NB4 (cell line): ENCODE measurements around the gene LINC01488.

Source experiments
- DNase-seq: peaks from one replicate; pipeline ENCODE4 v3.0.0; 2010; ENCODE audit warnings: low read depth
- H3K4me3 ChIP-seq: one replicate; pipeline ENCODE4 v1.5.1; 2011; ENCODE audit warnings: mild to moderate bottlenecking, low read depth, low read length, moderate library complexity
- CTCF ChIP-seq: IDR thresholded peaks from one replicate; pipeline ENCODE4 v1.5.1; 2012; ENCODE audit warnings: low read depth, low read length
- MYC ChIP-seq: IDR thresholded peaks from 2 replicates; pipeline ENCODE4 v1.6.1; 2011; ENCODE audit warnings: low read depth, low read length
- POLR2A ChIP-seq: IDR thresholded peaks from 2 replicates; pipeline ENCODE4 v1.6.1; 2011; ENCODE audit warnings: mild to moderate bottlenecking; ENCODE audit not compliant: insufficient read length; ENCODE audit errors: extremely low read depth
- TF ChIP-seq, protein P1 (sequence below): IDR thresholded peaks from 2 replicates; pipeline ENCODE4 v1.6.1; 2011; ENCODE audit warnings: low read depth, low read length

LINC01488 gene

DNA sequence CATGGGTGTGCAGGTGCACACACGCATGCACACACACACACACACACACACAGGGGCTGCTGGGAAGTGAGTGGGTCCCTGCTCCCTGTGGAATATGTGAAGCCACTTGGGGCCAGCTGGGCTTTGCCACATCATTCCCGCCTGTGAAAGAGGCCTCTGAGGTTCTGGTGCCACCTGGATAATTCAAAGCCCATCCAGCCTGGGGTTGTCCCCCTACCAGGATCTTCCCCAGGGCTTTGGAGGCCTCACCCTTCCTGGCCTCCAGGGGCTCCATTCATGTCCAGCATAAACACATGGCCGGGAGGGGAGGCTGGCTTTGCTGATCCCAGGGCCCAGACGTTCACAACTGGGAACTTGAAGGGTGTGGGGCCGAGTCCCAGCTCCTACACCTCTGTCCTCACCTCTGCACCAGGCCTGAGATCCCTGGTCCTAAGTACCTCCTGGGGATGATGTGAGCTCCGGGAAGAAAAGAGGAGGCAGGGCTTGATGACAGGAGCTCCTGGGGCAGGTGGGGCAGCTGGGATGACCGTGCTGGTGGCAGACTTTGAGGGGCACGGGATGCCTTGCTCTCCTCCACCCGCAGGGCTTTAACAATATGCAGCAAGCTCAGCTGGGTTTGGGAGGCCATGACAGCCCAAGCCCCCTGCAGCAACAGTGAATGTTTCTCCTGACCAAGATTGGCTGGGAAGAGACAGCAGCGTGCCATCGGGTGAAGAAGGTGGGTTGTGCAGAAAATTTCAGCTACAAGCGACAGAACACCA lies 14.2 kb downstream of the LINC01488 start:
- no peak for TF ChIP-seq POLR2A
- TF ChIP-seq, protein P1, sequence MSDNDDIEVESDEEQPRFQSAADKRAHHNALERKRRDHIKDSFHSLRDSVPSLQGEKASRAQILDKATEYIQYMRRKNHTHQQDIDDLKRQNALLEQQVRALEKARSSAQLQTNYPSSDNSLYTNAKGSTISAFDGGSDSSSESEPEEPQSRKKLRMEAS, result no peak
- TF ChIP-seq CTCF, result no peak
- TF ChIP-seq MYC, result no peak
- no peak overlapping the region for H3K4me3 ChIP-seq
- DNase-seq, result no peak

DNA sequence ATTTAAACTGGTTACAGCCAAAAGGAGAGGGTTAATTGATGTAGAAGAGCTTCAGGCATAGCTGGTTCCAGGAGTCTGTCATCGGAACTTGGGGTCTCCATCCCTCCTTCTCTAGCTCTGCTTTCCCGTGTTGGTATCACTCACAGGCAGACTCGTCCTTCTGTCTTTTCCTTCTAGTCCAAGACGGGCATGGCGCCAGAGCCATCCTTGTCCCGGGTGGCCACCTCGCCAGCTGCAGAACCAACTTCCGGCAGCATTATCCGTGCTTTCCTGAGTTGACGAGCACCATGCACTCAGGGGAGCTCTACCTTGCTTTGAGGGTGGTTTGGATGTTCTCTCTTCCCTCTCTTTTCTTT lies 14.7 kb downstream of the LINC01488 start:
- no peak for DNase-seq
- no peak overlapping the region for H3K4me3 ChIP-seq

DNA sequence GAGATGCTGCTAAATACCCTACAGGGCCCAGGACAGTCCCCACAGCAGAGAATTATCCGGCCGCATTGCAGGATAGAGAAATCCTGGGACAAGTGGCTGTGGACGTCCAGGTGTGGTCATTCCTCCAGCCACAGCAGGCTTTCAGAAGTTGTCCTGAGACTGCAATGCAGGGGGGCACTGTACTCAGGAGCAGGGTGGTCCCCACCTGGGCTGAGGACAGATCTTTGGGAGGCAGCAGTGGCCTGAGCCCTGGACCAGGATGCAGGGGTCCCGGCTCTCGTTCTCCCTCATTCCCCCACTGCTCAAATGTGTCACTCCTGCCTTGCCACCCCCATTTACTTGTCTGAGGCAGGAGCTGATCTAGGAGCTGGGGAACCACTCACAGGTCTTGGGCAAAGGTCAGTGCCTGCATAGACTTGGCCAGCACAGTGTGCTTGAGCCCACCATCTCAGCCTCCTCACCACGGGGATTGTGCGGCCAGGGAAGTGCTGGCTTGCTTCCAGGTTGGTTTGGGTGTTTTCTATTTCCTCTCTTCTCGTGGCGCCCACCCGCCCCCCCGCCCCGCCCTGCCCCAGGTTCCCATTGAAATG lies 15.3 kb downstream of the LINC01488 start:
- no peak for DNase-seq
- TF ChIP-seq, protein P1, result no peak
- TF ChIP-seq CTCF (no peak), MYC (no peak), POLR2A (no peak)
- H3K4me3 ChIP-seq, result no peak overlapping the region

More for the DNA sequence above, 14.7 kb downstream of the LINC01488 start:
- TF ChIP-seq POLR2A (no peak), MYC (no peak), CTCF (no peak)
- TF ChIP-seq, protein P1, result no peak

DNA sequence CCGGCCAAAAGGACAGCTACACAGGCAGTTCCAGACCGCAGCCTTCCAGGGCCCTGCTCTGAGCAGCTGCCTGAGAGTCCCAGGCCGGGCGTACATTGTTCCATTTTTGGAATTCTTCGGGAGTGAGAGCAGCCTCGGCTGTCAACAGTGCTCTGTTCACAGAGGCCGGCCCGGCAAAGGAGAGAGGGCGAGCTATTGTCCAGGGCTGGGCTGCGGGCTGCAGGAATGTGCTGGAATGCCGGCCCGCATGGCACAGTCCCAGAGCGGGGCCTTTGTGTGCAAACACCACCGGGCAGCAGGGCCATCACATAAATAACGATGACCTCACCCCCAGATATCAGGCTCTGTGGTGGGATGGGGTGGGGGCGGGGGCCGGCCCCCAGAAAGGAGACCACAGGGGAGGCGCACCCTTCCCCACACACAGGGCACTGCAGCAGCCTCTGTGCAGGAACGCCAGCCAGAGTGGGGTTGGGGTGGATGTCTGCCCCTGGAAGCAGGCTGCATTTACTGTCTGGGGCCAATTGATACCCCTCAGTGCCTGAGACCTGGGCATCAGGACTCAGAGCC lies 15.8 kb downstream of the LINC01488 start:
- peak; percentile 22 for DNase-seq
- no peak overlapping the region for H3K4me3 ChIP-seq
- TF ChIP-seq, protein P1, result no peak
- TF ChIP-seq CTCF, result no peak
- TF ChIP-seq POLR2A, result no peak
- TF ChIP-seq MYC, result no peak

DNA sequence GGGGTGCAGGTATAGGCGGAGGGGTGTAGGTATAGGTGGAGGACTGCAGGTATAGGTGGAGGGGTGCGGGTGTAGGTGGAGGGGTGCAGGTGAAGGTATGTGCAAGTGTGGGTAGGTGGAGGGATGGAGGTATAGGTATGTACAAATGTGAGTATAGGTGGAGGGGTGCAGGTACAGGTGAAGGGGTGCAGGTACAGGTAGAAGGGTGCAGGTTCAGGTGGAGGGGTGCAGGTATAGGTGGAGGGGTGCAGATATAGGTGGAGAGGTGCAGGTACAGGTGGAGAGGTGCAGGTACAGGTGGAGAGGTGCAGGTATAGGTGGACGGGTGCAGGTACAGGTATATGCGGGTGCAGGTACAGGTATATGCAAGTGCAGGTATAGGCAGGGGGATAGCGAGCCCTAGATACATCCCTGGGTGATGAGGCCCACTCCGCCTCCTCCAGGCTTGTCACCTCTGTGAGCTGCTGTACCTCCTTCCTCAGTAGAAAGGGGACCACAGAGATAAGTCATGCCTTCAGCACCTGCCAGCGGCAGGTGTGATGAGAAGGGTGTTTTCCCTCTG lies 17.2 kb downstream of the LINC01488 start:
- DNase-seq, result no peak
- TF ChIP-seq POLR2A, result no peak
- no peak for TF ChIP-seq CTCF
- TF ChIP-seq MYC, result no peak
- TF ChIP-seq, protein P1, result no peak
- no peak overlapping the region for H3K4me3 ChIP-seq
